ENCODE results near the gene P4HTM.

P4HTM gene

GRCh38 chr3:49001155-49001554 is 11.1 kb downstream of the P4HTM start:
- Mint-ChIP-seq H3K27ac (no peak overlapping the region), H3K4me3 (no peak overlapping the region), H3K27me3 (ENCODE audit: low read depth, poor library complexity) (peaks cover 4% of the 10 kb centered on the region), H3K9me3 (no peaks in the 10 kb centered on the region), H3K36me3 (ENCODE audit: low read depth) (peaks cover 5% of the 10 kb centered on the region), H3K4me1 (peaks cover 26% of the 10 kb centered on the region)
- TF ChIP-seq CTCF (IDR thresholded peaks at IDR 0.05), result no peak
- DNase-seq, result no peak

GRCh38 chr3:49004352-49005302 is 14.6 kb downstream of the P4HTM start:
- no peak overlapping the region for H3K27ac Mint-ChIP-seq
- H3K27me3 Mint-ChIP-seq (ENCODE audit: low read depth, poor library complexity), result peaks cover 4% of the 10 kb centered on the region
- H3K36me3 Mint-ChIP-seq (ENCODE audit: low read depth), result peaks cover 19% of the 10 kb centered on the region
- H3K9me3 Mint-ChIP-seq, result no peaks in the 10 kb centered on the region
- no peak overlapping the region for H3K4me3 Mint-ChIP-seq
- DNase-seq, result no peak
- no peak for TF ChIP-seq CTCF (IDR thresholded peaks at IDR 0.05)
- peaks cover 27% of the 10 kb centered on the region for H3K4me1 Mint-ChIP-seq

- Mint-ChIP-seq H3K27ac (no peak overlapping the region), H3K36me3 (ENCODE audit: low read depth) (peaks cover 19% of the 10 kb centered on the region)
- DNase-seq, result no peak
Measured at GRCh38 chr3:49005303-49005680, 15.3 kb downstream of the P4HTM start.

GRCh38 chr3:49005998-49006397 is 16.0 kb downstream of the P4HTM start:
- H3K27ac Mint-ChIP-seq, result no peak overlapping the region
- no peak for TF ChIP-seq CTCF (IDR thresholded peaks at IDR 0.05)
- peaks cover 19% of the 10 kb centered on the region for H3K36me3 Mint-ChIP-seq (ENCODE audit: low read depth)
- peaks cover 23% of the 10 kb centered on the region for H3K4me1 Mint-ChIP-seq
- H3K9me3 Mint-ChIP-seq, result no peaks in the 10 kb centered on the region
- peaks cover 4% of the 10 kb centered on the region for H3K27me3 Mint-ChIP-seq (ENCODE audit: low read depth, poor library complexity)
- DNase-seq, result no peak
- peak overlapping the region; percentile 98 for H3K4me3 Mint-ChIP-seq

More at GRCh38 chr3:49005303-49005680, 15.3 kb downstream of the P4HTM start:
- H3K27me3 Mint-ChIP-seq (ENCODE audit: low read depth, poor library complexity), result peaks cover 4% of the 10 kb centered on the region
- no peak overlapping the region for H3K4me3 Mint-ChIP-seq
- peaks cover 23% of the 10 kb centered on the region for H3K4me1 Mint-ChIP-seq
- no peaks in the 10 kb centered on the region for H3K9me3 Mint-ChIP-seq
- no peak for TF ChIP-seq CTCF (IDR thresholded peaks at IDR 0.05)

- no peak for DNase-seq
- H3K27me3 Mint-ChIP-seq (ENCODE audit: low read depth, poor library complexity), result peaks cover 4% of the 10 kb centered on the region
- H3K36me3 Mint-ChIP-seq (ENCODE audit: low read depth), result peaks cover 19% of the 10 kb centered on the region
Measured at GRCh38 chr3:49006408-49007067, 16.5 kb downstream of the P4HTM start.

More at GRCh38 chr3:49006408-49007067, 16.5 kb downstream of the P4HTM start:
- Mint-ChIP-seq H3K27ac (peak overlapping the region; percentile 66), H3K9me3 (no peaks in the 10 kb centered on the region), H3K4me1 (peaks cover 23% of the 10 kb centered on the region), H3K4me3 (peak overlapping the region; percentile 98)
- TF ChIP-seq CTCF (IDR thresholded peaks at IDR 0.05), result no peak

Data from nephron progenitor cell (in vitro differentiated cells).